GM06990 (cell line): ENCODE measurements around the gene GSDME.

ENCODE experiments used
- DNase-seq: peaks from one replicate; pipeline ENCODE4 v3.0.0-alpha.2; 2011; ENCODE audit not compliant: insufficient read length; ENCODE audit errors: extremely low read depth
- H3K27me3 ChIP-seq: replicated peaks from 2 replicates; pipeline ENCODE4 v1.6.0; 2011; ENCODE audit warnings: low read length; ENCODE audit not compliant: control insufficient read depth, insufficient read depth
- H3K36me3 ChIP-seq: 2 replicates; pipeline ENCODE4 v1.5.1; 2011; ENCODE audit warnings: low read length; ENCODE audit not compliant: control insufficient read depth, insufficient read depth
- H3K4me3 ChIP-seq: replicated peaks from 2 replicates; pipeline ENCODE4 v1.5.1; 2011; ENCODE audit warnings: low read depth, mild to moderate bottlenecking, control low read depth, low read length
- TF ChIP-seq, protein P1 (sequence below): IDR thresholded peaks from 2 replicates; pipeline ENCODE4 v1.5.1; 2011; ENCODE audit warnings: low read length, control low read depth, mild to moderate bottlenecking, inconsistent platforms; ENCODE audit not compliant: insufficient read depth, poor library complexity, severe bottlenecking

Gene GSDME

DNA sequence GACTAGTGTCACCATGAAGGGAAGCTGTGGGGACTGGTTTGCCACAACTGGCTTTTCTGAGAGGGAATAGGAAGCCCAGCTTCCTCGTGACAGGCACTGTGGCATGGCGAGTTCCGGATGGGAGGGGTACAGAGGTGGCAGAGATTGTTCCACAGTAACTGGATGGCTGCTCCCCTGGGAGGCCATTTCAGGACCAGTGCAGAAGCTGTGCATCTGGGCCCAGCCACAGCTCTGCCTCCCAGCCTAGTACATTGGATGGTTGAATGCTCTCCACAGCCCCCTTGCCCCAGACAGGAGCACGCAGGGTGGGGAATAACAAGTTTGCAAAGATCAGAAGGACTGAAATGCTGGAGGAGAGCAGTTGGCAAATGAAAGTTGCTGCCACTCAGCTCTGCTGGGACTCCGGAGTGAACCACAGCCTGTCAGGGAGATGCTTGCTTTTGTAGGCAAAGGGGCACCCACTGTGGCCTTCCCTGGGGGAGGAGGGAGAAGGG is 51.8 kb downstream of the GSDME start:
- Histone ChIP-seq H3K27me3 (no peaks in the 10 kb centered on the region), H3K36me3 (peaks cover 29% of the 10 kb centered on the region), H3K4me3 (no peak overlapping the region)
- TF ChIP-seq, protein P1, sequence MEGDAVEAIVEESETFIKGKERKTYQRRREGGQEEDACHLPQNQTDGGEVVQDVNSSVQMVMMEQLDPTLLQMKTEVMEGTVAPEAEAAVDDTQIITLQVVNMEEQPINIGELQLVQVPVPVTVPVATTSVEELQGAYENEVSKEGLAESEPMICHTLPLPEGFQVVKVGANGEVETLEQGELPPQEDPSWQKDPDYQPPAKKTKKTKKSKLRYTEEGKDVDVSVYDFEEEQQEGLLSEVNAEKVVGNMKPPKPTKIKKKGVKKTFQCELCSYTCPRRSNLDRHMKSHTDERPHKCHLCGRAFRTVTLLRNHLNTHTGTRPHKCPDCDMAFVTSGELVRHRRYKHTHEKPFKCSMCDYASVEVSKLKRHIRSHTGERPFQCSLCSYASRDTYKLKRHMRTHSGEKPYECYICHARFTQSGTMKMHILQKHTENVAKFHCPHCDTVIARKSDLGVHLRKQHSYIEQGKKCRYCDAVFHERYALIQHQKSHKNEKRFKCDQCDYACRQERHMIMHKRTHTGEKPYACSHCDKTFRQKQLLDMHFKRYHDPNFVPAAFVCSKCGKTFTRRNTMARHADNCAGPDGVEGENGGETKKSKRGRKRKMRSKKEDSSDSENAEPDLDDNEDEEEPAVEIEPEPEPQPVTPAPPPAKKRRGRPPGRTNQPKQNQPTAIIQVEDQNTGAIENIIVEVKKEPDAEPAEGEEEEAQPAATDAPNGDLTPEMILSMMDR: no peak
- DNase-seq: no peak

GRCh38 chr7:24704311-24704710 is 53.0 kb downstream of the GSDME start:
- TF ChIP-seq, protein P1: no peak
- Histone ChIP-seq H3K27me3 (no peaks in the 10 kb centered on the region), H3K36me3 (peaks cover 23% of the 10 kb centered on the region), H3K4me3 (no peak overlapping the region)
- no peak for DNase-seq

- Histone ChIP-seq H3K27me3 (no peaks in the 10 kb centered on the region), H3K36me3 (peaks cover 21% of the 10 kb centered on the region), H3K4me3 (no peak overlapping the region)
- DNase-seq: no peak
- TF ChIP-seq, protein P1: no peak
Observed at GRCh38 chr7:24703296-24703695, 54.0 kb downstream of the GSDME start.

DNA sequence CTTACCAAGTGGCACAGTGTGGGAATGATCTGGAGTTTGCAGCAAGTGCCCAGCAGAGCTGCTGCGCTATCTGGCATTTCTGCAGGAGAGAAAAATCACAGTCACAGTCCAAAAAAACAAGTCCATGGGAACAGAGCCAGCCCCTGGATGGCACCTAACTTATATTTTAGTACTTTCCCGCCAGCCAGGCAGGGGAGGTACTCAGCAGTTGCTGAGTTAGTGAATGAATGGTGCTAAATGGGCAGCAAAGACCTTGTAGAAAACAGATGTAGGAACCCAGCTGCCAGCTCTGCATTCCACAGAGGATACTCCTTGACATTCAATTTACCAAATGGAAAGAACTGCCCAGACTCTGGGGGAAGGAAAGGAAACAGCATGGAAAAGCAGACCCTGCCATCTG is 54.5 kb downstream of the GSDME start:
- Histone ChIP-seq H3K27me3 (no peaks in the 10 kb centered on the region), H3K36me3 (peaks cover 19% of the 10 kb centered on the region), H3K4me3 (no peak overlapping the region)
- TF ChIP-seq, protein P1: no peak
- no peak for DNase-seq

DNA sequence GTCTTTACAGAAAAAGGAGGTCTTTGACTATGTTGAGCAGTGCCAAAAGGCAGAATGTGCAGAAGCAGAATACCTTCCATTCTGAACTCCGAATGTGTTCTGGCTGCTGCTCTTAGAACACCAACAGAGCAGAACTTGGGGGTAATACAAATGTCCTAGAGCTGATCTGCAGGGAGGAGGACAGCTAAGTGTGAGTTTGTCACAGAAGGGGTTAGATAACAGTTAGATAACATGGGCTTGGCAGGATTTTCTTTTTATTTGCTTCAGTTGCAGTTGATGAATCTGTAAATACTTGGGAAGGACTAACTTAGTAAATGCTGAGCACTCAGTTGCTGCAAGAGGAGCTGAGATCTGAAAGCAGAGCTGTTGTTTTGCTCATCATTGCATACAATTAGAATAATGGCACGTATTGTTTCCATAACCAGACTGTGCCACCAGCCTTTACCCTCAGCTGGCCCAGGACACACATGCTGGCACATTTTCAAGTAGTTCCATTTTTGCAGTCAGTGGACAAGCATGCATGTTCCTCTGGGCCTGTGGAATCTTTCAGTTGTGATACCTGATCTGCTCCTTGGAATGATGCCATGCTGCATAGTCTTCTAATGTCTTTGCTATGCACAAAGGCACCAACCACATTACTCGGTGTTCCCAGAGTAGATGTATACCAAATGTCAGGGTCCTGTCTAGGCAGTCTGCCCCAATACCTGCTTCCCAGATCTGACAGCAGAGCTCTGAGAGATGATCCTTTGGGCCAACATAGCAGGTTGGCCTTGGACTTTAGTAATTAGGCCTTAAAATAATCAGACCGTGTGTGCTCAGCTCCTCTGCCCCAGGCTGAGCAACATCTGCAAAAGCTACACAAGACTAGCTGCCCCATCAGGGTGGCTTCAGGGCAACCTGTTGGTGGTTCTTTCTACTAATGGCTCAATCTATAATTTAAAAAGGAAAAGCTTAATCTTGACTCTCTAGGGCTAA is 55.7 kb downstream of the GSDME start:
- TF ChIP-seq, protein P1: no peak
- Histone ChIP-seq H3K27me3 (no peaks in the 10 kb centered on the region), H3K4me3 (no peak overlapping the region), H3K36me3 (peaks cover 15% of the 10 kb centered on the region)
- DNase-seq: no peak
